Raji (cell line): Measurements from ENCODE around the gene CACNA1I.

Experiments used
- POLR2A ChIP-seq: IDR thresholded peaks from 2 replicates; pipeline ENCODE4 v1.6.1; 2011; ENCODE audit warnings: low read depth, low read length, control low read depth; ENCODE audit not compliant: insufficient read depth

Gene CACNA1I

DNA sequence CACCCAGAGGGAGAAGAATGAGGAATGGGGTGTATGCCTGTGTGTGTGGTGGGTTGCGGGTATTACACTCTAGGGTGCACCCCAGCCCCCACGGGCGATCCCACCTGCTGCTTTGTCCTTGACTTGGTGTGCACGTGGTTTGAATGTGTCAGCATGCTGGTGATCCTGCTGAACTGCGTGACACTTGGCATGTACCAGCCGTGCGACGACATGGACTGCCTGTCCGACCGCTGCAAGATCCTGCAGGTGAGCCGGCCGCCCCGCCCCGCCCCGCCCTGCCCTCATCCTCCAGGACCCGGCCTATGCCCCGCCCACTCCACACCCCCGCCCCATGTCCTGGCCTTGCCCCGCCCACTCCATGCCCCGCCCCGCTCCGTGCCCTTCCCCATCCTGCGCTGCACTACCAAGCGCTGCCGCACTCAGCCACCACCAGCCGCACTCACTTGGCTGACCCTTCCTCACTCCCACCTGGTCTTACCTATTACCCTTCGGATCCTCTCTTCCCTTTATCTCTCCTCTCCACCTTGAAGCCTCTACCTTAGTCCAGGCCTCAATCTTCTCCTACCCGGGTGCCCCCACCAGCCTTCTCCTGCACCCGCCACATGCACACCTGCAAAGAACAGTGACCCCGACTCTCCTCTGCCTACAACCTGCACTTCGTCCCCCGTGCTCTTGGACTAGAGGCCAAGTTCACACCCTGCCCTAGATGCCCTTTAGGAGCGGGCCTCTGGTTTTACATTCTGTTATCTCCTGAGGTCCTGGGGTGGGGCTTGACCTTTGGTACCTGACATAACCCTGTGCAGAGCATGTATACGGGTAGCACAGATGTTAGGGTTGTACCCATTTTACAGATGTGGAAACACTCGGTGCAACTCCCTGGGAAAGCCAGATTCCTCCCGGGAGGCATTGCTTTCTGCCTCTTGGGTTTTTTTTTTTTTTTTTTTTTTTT is 27.7 kb downstream of the CACNA1I start:
- TF ChIP-seq POLR2A: no peak

- TF ChIP-seq POLR2A: no peak
Measured at GRCh38 chr22:39600491-39601179, 30.1 kb downstream of the CACNA1I start.

DNA sequence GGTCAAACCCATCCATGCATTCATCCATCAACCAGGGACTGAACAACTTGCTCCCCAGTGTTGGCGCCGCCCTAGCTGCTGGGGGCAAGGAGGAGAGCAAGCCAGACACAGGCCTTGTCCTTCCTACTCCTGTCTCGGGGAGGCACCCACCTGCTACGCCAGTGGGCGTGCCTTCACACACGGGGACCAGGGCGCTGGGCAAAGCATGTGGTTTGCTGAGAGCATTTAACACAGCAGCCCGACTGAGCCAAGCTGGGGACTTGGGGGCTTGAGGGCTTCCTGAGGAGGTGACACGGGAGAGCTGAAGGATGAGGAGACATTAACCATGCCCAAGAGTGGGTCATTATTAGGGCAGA is 30.6 kb downstream of the CACNA1I start:
- no peak for TF ChIP-seq POLR2A

DNA sequence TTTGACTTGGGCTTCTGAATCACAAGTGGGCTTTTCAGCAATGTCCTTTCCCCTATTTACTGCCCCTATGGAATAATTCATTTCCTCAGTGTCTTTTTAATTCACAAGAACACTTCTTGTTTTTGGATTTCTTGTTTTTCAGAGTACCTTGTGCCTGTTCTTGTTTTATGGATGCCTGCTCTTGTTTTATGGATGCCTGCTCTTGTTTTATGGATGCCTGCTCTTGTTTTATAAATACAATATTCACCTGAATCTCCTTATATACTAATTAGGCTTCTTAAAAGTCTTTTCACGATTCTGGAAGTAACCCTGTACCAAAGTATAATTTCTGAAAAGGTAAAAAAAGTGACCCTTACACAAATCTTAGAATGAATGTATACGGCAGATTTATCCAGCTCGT is 32.8 kb downstream of the CACNA1I start:
- no peak for TF ChIP-seq POLR2A

GRCh38 chr22:39610246-39610645 is 39.7 kb downstream of the CACNA1I start:
- no peak for TF ChIP-seq POLR2A

DNA sequence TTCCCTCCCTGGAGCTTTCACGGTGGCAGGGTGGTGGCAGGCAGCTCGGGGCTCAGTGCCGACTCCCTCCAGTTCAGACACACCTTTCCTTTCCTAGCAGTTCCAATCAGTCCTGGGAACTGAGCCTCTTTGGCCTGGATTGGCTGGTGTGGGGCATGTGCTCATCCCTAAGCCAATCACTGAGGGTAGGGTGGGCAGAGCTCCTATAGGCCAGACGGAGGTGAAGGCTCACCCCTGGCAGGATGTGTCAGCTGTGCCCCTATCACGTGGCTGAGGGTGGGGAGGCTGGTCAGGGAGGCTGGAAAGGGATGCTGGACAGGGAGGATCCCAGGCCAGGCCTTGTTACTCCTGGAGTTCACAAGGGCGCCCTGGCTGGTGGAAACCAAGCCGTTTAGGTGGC is 40.2 kb downstream of the CACNA1I start:
- no peak for TF ChIP-seq POLR2A

- TF ChIP-seq POLR2A: no peak
Measured at GRCh38 chr22:39611360-39611759, 40.8 kb downstream of the CACNA1I start.

DNA sequence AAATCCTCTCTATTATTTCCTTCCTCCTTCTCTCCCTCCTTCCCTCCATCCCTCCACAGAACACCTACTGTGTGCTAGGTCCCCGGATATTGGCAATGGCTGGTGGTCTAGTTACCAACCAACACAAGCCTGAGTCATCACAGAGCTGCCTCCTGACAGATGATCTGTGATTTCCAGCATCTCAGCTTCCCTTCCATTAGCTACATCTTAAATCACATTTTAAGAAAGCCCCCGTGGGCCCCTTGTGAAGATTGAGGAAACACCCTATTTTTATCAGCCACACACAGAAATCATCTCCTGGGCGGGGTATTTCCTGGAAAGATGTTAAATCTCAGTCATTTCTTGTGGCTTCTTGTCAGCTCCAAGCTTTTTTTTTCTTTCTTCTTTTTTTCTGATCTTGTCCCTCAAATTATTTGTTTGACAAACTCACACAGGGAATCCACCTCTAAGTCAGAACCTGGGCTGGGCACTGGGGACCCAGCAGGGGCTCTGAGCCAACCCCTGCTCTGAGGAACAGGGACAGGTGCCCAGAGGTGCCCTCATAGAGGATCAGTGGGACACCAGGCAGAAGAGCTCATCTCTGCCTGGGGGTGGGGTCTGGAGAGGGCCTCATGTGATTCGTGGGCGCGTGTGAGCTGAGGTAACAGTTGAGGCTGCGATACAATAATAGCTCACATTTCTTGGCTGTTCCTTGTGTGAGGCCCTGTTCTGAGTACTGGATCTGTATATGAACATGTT is 42.4 kb downstream of the CACNA1I start:
- no peak for TF ChIP-seq POLR2A

DNA sequence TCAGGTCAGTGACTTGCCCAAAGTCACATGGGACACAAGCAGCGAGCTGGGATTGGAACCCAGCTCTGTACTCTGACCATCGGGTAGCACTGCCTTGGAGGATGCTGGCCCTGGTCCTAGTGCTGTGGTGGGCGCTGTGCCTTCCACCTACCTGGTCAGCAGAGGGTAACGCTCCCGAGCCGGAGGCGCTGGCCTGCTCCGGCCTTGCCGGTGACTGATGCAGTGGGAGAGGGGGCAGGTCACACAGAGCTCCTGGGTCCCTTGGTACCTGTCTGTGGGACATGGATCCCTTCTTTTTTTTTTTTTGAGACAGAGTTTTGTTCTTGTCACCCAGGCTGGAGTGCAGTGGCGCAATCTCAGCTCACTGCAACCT is 43.0 kb downstream of the CACNA1I start:
- no peak for TF ChIP-seq POLR2A

DNA sequence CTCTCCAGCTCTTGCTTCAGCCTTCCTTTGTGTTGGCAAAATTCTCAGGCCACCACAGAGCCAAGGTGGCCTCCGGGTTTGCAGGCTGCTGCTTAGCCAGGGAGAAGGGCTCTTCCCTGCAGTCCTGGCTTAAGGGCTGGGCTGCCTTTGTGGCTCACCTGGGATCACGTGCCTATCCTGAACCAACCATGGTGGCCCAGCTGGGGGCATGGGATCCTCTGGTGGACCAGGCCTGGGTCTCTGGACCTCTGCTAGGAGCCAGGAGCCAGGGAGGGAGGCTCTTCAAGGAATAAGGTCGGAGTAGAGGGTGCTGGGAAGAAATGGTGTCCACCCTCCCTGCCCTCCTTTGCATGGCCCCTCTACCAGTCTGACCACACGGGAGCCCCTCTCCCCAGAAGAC is 43.9 kb downstream of the CACNA1I start:
- TF ChIP-seq POLR2A: no peak

DNA sequence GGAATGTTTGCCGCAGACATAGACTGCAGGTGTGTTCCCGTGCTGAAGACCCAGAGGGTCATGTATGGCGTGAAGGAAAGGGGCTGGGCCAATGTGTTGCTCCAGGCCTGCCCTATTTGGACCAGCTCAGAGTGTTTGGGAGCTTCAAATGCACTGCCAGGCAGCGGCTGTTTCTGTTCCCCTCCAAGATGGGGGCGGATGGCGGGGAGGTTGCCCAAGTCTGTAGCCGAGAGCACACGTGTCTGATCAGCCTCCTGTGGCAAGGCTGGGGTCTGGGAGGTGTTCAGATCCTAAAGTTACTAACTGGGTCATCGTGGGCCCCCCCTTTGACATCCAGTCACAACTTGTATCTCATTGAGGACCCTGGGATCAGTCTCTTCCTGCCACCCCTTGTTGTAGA is 45.5 kb downstream of the CACNA1I start:
- TF ChIP-seq POLR2A: no peak

DNA sequence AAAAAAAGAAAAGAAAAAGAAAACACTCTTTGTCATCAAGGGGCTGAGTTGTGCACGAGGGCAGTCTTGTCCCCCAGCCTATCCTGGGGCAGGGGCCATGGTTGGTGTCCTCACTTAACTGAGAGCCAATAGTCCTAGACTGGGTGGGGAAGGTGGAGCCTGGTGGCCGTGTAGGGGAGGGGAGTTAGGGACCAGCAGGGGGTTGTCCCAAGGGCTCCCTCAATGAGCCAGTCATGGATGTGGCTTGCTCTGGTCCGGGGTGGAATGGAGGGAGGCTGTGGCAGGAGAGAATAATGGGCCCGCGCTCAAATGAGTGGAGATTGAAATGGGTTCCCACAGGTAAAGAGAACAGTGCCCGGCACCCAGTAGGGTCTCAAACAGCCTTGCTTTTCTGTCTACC is 46.2 kb downstream of the CACNA1I start:
- TF ChIP-seq POLR2A: no peak

DNA sequence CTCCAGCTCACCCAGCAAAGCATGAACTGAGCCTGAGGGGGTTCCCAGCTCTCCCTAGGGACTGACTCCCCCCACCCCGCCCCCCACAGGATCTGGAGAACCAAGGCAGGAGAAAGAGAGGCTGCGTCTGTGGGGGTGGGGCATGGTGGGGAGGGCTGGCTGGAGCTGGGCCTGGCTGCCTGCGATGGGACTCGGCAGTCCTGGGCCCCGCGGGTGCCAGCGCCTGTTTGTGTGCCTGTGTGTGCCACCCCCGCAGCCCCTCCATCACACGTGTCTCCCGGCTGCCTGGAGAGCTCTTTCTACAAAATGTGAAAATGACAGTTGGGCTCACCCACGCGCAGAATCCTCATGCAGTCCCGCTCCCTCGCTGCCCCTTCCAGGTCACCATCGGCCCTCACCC is 46.8 kb downstream of the CACNA1I start:
- TF ChIP-seq POLR2A: no peak

DNA sequence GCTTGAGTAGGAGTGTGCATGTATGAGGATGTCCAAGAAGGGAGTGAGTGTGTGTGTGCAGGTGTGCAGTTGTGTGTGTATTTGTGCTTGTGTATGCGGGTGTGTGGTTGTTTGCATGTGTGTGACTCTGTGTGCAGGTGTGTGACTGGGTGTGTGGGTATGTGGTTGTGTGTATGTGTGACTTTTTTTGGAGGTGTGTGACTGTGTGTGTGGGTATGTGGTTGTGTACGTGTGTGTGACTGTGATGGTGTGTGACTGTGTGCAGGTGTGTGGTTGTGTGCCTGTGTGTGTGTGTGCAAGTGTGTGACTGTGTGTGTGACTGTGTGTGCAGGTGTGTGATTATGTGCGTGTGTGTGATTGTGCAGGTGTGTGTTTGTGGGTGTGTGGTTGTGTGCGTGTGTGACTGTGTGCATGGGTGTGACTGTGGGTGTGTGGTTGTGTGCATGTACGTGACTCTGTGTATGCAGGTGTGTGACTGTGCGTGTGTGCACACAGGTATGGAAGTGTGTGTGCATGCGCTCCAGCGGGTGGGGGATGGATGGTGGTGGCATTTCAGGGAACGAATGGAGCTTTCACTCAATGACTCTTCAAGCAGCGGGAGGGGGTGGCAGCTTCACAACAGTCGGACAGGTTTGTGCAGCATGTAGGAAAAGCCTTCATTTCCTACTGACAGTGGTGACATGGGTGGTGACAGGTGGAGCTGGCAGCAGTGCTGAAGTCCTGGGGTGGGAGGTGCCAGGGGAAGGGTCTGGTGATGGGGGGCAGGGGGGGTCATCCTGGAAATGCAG is 47.6 kb downstream of the CACNA1I start:
- no peak for TF ChIP-seq POLR2A

- no peak for TF ChIP-seq POLR2A
Measured at GRCh38 chr22:39618996-39619530, 48.5 kb downstream of the CACNA1I start.
